NB4 (cell line): ENCODE data around the gene INPP5A.

Experiments used
- DNase-seq: peaks from one replicate; pipeline ENCODE4 v3.0.0; 2010; ENCODE audit warnings: low read depth
- H3K4me3 ChIP-seq: one replicate; pipeline ENCODE4 v1.5.1; 2011; ENCODE audit warnings: mild to moderate bottlenecking, low read depth, low read length, moderate library complexity
- CTCF ChIP-seq: IDR thresholded peaks from one replicate; pipeline ENCODE4 v1.5.1; 2012; ENCODE audit warnings: low read depth, low read length
- MAX ChIP-seq: IDR thresholded peaks from 2 replicates; pipeline ENCODE4 v1.6.1; 2011; ENCODE audit warnings: low read depth, low read length
- MYC ChIP-seq: IDR thresholded peaks from 2 replicates; pipeline ENCODE4 v1.6.1; 2011; ENCODE audit warnings: low read depth, low read length
- POLR2A ChIP-seq: IDR thresholded peaks from 2 replicates; pipeline ENCODE4 v1.6.1; 2011; ENCODE audit warnings: mild to moderate bottlenecking; ENCODE audit not compliant: insufficient read length; ENCODE audit errors: extremely low read depth

Gene INPP5A

GRCh38 chr10:132811891-132812481 lies 274.4 kb downstream of the INPP5A start:
- H3K4me3 ChIP-seq = no peak overlapping the region
- no peak for DNase-seq
- TF ChIP-seq POLR2A = no peak

- TF ChIP-seq MAX = no peak
- no peak for TF ChIP-seq POLR2A
- no peak for TF ChIP-seq MYC
- no peak for TF ChIP-seq CTCF
- H3K4me3 ChIP-seq = no peak overlapping the region
- DNase-seq = no peak
Observed at GRCh38 chr10:132812520-132812919, 274.9 kb downstream of the INPP5A start.

GRCh38 chr10:132813001-132813401 lies 275.4 kb downstream of the INPP5A start:
- DNase-seq = no peak
- no peak for TF ChIP-seq POLR2A
- TF ChIP-seq MAX = no peak
- TF ChIP-seq CTCF = no peak
- no peak for TF ChIP-seq MYC
- H3K4me3 ChIP-seq = no peak overlapping the region

- DNase-seq = no peak
- no peak overlapping the region for H3K4me3 ChIP-seq
- TF ChIP-seq POLR2A (no peak), CTCF (no peak), MYC (no peak), MAX (no peak)
Observed at GRCh38 chr10:132813560-132814468, 276.2 kb downstream of the INPP5A start.

- TF ChIP-seq CTCF (no peak), POLR2A (no peak), MAX (no peak), MYC (no peak)
- DNase-seq = no peak
- no peak overlapping the region for H3K4me3 ChIP-seq
Observed at GRCh38 chr10:132814469-132814856, 276.9 kb downstream of the INPP5A start.

GRCh38 chr10:132815168-132815857 lies 277.7 kb downstream of the INPP5A start:
- no peak for DNase-seq
- TF ChIP-seq CTCF (no peak), MYC (no peak)
- no peak overlapping the region for H3K4me3 ChIP-seq
